HepG2 (cell line): ENCODE results near the gene AIDA. TPM values are rescaled to one million over a fixed set of nuclear protein-coding genes. Genes with fewer than 3 reads are reported as not detected.

Experiments used
- HMG20B ChIP-seq: conservative IDR thresholded peaks from 2 replicates; pipeline ENCODE4 v1.6.1; 2016; ENCODE audit warnings: missing genetic modification reagents, missing compliant biosample characterization
- TSC22D2 ChIP-seq: sonication (generic); formaldehyde crosslinking; IDR thresholded peaks from 2 replicates; pipeline ENCODE4 v1.5.1; 2020; ENCODE audit warnings: missing genetic modification reagents, mild to moderate bottlenecking, borderline replicate concordance
- ZFP36L2 ChIP-seq: sonication (generic); formaldehyde crosslinking; IDR thresholded peaks from 2 replicates; pipeline ENCODE4 v1.4.0; 2020; ENCODE audit warnings: missing genetic modification reagents
- ZKSCAN8 ChIP-seq: IDR thresholded peaks from 2 replicates; pipeline ENCODE4 v1.6.1; 2016; ENCODE audit warnings: borderline replicate concordance, missing genetic modification reagents, missing compliant biosample characterization
- ZNF225 ChIP-seq: sonication (generic); formaldehyde crosslinking; IDR thresholded peaks from 2 replicates; pipeline ENCODE4 v1.4.0; 2020; ENCODE audit warnings: mild to moderate bottlenecking, missing genetic modification reagents
- polyA plus RNA-seq, 8 experiments: library from polyadenylated mRNA; depleted of rRNA in 3 of 8; stranded (reverse) in 7 of 8; unstranded in 1 of 8; fragments of >200 nt; fragmentation: Illumina TruSeq in 4 of 8; extraction: Trizol in 4 of 8; gene quantifications; 2 replicates each; pipeline versions ENCODE4 v1.2.1 to v1.2.3, GENCODE V29; 2011 to 2016; ENCODE audit warnings: low read depth in 4 of 8, missing spikeins in 1 of 8, mixed read lengths in 1 of 8; ENCODE audit not compliant: insufficient read depth in 1 of 8
- total RNA-seq, 5 experiments: library from RNA; depleted of rRNA; stranded (reverse); fragments of >200 nt; fragmentation: Illumina TruSeq; extraction: Trizol; gene quantifications; 2 replicates each; pipeline ENCODE4 v1.2.3, GENCODE V29; 2016; ENCODE audit warnings: low read depth in 1 of 5
- TF ChIP-seq, protein P1 (sequence below): sonication (generic); formaldehyde crosslinking; IDR thresholded peaks from 2 replicates; pipeline ENCODE4 v1.5.0; 2020; ENCODE audit warnings: missing genetic modification reagents, mild to moderate bottlenecking, borderline replicate concordance
- TF ChIP-seq, protein P2 (sequence below): sonication (generic); formaldehyde crosslinking; conservative IDR thresholded peaks from 2 replicates; pipeline ENCODE4 v1.4.0; 2020; ENCODE audit warnings: missing genetic modification reagents
- TF ChIP-seq, protein P3 (sequence below): sonication (generic); formaldehyde crosslinking; IDR thresholded peaks from 2 replicates; pipeline ENCODE4 v1.4.0; 2020; ENCODE audit warnings: missing genetic modification reagents, borderline replicate concordance
- TF ChIP-seq, protein P4 (sequence below): IDR thresholded peaks from 2 replicates; pipeline ENCODE4 v1.6.1; 2016; ENCODE audit warnings: mild to moderate bottlenecking
- TF ChIP-seq, protein P5 (sequence below): sonication (generic); formaldehyde crosslinking; IDR thresholded peaks from 2 replicates; pipeline ENCODE4 v1.4.0; 2020; ENCODE audit warnings: mild to moderate bottlenecking, low read depth, missing genetic modification reagents
- TF ChIP-seq, protein P6 (sequence below): sonication (generic); formaldehyde crosslinking; IDR thresholded peaks from 2 replicates; pipeline ENCODE4 v1.5.0; 2020; ENCODE audit warnings: missing genetic modification reagents
- TF ChIP-seq, protein P7 (sequence below): sonication (generic); formaldehyde crosslinking; conservative IDR thresholded peaks from 2 replicates; pipeline ENCODE4 v1.8.1; 2023; ENCODE audit warnings: missing genetic modification reagents
- TF ChIP-seq, protein P8 (sequence below): sonication (generic); formaldehyde crosslinking; IDR thresholded peaks from 2 replicates; pipeline ENCODE4 v1.5.1; 2020; ENCODE audit warnings: missing genetic modification reagents, mild to moderate bottlenecking, borderline replicate concordance

AIDA gene
- total and polyA plus RNA-seq, 2 of the 13 experiments (the other 11 are each of a cell fraction or from before 2014, with no cell fraction given) = 17.5 to 35.4 TPM

DNA sequence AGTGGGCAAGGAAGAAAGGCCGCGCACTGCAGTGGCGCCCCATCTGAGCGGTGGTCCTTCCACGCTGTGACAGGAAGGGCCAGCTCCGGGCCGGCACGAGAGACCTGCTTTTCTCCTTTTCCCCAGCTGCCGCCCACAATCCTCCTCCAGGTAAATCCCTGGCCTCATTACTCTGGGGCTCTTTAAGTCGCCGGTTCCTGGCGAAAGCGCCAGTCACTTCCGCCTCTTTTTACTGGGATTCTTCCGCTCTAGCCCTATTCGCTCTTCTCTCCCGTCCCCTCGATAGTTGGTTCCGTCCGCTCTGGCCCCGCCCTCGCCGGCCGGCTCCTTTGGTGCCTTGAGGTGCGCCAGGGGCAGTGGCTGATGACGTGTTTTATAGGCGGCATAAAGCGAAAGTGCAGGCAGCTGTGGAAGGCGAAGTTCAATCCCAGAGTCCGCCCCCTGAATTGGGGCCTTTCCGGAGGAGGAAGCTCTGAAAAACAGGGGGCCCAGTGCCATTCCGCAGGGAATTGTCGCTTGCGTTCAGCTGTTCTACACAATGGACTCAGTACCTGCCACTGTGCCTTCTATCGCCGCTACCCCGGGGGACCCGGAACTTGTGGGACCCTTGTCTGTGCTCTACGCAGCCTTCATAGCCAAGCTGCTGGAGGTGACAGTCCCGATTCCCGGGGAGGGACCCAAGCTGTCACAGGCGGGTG is 68.2 kb downstream of the AIDA start (continued):
- TF ChIP-seq, protein P1, sequence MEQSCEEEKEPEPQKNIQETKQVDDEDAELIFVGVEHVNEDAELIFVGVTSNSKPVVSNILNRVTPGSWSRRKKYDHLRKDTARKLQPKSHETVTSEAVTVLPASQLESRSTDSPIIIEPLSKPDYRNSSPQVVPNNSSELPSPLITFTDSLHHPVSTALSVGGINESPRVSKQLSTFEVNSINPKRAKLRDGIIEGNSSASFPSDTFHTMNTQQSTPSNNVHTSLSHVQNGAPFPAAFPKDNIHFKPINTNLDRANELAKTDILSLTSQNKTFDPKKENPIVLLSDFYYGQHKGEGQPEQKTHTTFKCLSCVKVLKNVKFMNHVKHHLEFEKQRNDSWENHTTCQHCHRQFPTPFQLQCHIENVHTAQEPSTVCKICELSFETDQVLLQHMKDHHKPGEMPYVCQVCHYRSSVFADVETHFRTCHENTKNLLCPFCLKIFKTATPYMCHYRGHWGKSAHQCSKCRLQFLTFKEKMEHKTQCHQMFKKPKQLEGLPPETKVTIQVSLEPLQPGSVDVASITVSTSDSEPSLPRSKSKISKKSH = no peak
- TF ChIP-seq, protein P2, sequence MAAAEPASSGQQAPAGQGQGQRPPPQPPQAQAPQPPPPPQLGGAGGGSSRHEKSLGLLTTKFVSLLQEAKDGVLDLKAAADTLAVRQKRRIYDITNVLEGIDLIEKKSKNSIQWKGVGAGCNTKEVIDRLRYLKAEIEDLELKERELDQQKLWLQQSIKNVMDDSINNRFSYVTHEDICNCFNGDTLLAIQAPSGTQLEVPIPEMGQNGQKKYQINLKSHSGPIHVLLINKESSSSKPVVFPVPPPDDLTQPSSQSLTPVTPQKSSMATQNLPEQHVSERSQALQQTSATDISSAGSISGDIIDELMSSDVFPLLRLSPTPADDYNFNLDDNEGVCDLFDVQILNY (CRISPR knock-in tag) = no peak
- TF ChIP-seq, protein P3, sequence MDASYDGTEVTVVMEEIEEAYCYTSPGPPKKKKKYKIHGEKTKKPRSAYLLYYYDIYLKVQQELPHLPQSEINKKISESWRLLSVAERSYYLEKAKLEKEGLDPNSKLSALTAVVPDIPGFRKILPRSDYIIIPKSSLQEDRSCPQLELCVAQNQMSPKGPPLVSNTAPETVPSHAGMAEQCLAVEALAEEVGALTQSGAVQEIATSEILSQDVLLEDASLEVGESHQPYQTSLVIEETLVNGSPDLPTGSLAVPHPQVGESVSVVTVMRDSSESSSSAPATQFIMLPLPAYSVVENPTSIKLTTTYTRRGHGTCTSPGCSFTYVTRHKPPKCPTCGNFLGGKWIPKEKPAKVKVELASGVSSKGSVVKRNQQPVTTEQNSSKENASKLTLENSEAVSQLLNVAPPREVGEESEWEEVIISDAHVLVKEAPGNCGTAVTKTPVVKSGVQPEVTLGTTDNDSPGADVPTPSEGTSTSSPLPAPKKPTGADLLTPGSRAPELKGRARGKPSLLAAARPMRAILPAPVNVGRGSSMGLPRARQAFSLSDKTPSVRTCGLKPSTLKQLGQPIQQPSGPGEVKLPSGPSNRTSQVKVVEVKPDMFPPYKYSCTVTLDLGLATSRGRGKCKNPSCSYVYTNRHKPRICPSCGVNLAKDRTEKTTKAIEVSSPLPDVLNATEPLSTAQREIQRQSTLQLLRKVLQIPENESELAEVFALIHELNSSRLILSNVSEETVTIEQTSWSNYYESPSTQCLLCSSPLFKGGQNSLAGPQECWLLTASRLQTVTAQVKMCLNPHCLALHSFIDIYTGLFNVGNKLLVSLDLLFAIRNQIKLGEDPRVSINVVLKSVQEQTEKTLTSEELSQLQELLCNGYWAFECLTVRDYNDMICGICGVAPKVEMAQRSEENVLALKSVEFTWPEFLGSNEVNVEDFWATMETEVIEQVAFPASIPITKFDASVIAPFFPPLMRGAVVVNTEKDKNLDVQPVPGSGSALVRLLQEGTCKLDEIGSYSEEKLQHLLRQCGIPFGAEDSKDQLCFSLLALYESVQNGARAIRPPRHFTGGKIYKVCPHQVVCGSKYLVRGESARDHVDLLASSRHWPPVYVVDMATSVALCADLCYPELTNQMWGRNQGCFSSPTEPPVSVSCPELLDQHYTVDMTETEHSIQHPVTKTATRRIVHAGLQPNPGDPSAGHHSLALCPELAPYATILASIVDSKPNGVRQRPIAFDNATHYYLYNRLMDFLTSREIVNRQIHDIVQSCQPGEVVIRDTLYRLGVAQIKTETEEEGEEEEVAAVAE (CRISPR knock-in tag) = 0 out of 2 replicates have a peak, but pooled peaks have one; percentile 48
- TF ChIP-seq, protein P4, sequence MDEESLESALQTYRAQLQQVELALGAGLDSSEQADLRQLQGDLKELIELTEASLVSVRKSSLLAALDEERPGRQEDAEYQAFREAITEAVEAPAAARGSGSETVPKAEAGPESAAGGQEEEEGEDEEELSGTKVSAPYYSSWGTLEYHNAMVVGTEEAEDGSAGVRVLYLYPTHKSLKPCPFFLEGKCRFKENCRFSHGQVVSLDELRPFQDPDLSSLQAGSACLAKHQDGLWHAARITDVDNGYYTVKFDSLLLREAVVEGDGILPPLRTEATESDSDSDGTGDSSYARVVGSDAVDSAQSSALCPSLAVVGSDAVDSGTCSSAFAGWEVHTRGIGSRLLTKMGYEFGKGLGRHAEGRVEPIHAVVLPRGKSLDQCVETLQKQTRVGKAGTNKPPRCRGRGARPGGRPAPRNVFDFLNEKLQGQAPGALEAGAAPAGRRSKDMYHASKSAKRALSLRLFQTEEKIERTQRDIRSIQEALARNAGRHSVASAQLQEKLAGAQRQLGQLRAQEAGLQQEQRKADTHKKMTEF (CRISPR knock-in tag) = peak; percentile 88
- TF ChIP-seq ZKSCAN8 (CRISPR knock-in tag) = peak; percentile 39; the same call in 1 of the 2 replicates
- peak; percentile 60; the same call in 1 of the 2 replicates for TF ChIP-seq TSC22D2
- TF ChIP-seq, protein P5, sequence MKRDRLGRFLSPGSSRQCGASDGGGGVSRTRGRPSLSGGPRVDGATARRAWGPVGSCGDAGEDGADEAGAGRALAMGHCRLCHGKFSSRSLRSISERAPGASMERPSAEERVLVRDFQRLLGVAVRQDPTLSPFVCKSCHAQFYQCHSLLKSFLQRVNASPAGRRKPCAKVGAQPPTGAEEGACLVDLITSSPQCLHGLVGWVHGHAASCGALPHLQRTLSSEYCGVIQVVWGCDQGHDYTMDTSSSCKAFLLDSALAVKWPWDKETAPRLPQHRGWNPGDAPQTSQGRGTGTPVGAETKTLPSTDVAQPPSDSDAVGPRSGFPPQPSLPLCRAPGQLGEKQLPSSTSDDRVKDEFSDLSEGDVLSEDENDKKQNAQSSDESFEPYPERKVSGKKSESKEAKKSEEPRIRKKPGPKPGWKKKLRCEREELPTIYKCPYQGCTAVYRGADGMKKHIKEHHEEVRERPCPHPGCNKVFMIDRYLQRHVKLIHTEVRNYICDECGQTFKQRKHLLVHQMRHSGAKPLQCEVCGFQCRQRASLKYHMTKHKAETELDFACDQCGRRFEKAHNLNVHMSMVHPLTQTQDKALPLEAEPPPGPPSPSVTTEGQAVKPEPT (CRISPR knock-in tag) = no peak
- TF ChIP-seq, protein P6, sequence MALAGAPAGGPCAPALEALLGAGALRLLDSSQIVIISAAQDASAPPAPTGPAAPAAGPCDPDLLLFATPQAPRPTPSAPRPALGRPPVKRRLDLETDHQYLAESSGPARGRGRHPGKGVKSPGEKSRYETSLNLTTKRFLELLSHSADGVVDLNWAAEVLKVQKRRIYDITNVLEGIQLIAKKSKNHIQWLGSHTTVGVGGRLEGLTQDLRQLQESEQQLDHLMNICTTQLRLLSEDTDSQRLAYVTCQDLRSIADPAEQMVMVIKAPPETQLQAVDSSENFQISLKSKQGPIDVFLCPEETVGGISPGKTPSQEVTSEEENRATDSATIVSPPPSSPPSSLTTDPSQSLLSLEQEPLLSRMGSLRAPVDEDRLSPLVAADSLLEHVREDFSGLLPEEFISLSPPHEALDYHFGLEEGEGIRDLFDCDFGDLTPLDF (CRISPR knock-in tag) = peak; percentile 74; the same call in 1 of the 2 replicates
- 0 out of 2 replicates have a peak, but pooled peaks have one; percentile 34 for TF ChIP-seq ZFP36L2 (CRISPR knock-in tag)
- TF ChIP-seq HMG20B (CRISPR knock-in tag) = 0 out of 2 replicates have a peak, but pooled peaks have one; percentile 8
- TF ChIP-seq ZNF225 (CRISPR knock-in tag) = 0 out of 2 replicates have a peak, but pooled peaks have one; percentile 47
- TF ChIP-seq, protein P7, sequence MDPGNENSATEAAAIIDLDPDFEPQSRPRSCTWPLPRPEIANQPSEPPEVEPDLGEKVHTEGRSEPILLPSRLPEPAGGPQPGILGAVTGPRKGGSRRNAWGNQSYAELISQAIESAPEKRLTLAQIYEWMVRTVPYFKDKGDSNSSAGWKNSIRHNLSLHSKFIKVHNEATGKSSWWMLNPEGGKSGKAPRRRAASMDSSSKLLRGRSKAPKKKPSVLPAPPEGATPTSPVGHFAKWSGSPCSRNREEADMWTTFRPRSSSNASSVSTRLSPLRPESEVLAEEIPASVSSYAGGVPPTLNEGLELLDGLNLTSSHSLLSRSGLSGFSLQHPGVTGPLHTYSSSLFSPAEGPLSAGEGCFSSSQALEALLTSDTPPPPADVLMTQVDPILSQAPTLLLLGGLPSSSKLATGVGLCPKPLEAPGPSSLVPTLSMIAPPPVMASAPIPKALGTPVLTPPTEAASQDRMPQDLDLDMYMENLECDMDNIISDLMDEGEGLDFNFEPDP = no peak
- TF ChIP-seq, protein P8, sequence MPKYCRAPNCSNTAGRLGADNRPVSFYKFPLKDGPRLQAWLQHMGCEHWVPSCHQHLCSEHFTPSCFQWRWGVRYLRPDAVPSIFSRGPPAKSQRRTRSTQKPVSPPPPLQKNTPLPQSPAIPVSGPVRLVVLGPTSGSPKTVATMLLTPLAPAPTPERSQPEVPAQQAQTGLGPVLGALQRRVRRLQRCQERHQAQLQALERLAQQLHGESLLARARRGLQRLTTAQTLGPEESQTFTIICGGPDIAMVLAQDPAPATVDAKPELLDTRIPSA (CRISPR knock-in tag) = peak; percentile 62; the same call in 1 of the 2 replicates
